Measurements from ENCODE around the gene SESN1.
"Not testable (repeated sequence)": the region's sequence is repeated elsewhere in the genome, so short reads cannot be mapped to it uniquely, and the experiment has no call there.

Gene SESN1

GRCh38 chr6:109088995-109089394, 5.7 kb downstream of the SESN1 start:
- ATAC-seq (replicated peaks) (no peak), DNase-seq (no peak)
- H3K36me3 Mint-ChIP-seq (ENCODE audit: insufficient read depth) = peaks cover 4% of the 10 kb centered on the region
- H3K27ac Mint-ChIP-seq = peak overlapping the region in 1 of 2 donors; percentile 52
- H3K9me3 Mint-ChIP-seq = no peaks in the 10 kb centered on the region
- no peaks in the 10 kb centered on the region for H3K27me3 Mint-ChIP-seq
- H3K4me1 Mint-ChIP-seq (ENCODE audit: low read depth in 2 of 2) = peaks cover 35 to 51% of the 10 kb centered on the region in 2 donors
- H3K4me3 Mint-ChIP-seq = no peak overlapping the region

- Mint-ChIP-seq H3K4me3 (no peak overlapping the region), H3K27me3 (no peaks in the 10 kb centered on the region), H3K9me3 (no peaks in the 10 kb centered on the region), H3K36me3 (ENCODE audit: insufficient read depth) (peaks cover 4% of the 10 kb centered on the region), H3K4me1 (ENCODE audit: low read depth in 2 of 2) (peaks cover 33 to 42% of the 10 kb centered on the region in 2 donors), H3K27ac (peak overlapping the region in 1 of 2 donors; percentile 54)
- no peak for ATAC-seq (replicated peaks)
- DNase-seq = no peak
These were observed 6.9 kb downstream of the SESN1 start for GRCh38 chr6:109087661-109088264.

GRCh38 chr6:109084146-109084545, 10.5 kb downstream of the SESN1 start:
- not testable (repeated sequence) for H3K4me1 Mint-ChIP-seq (ENCODE audit: low read depth in 2 of 2); ATAC-seq (replicated peaks); H3K27me3 Mint-ChIP-seq; H3K9me3 Mint-ChIP-seq; H3K4me3 Mint-ChIP-seq; H3K36me3 Mint-ChIP-seq (ENCODE audit: insufficient read depth); DNase-seq; H3K27ac Mint-ChIP-seq

GRCh38 chr6:109083657-109084056, 11.0 kb downstream of the SESN1 start:
- no peak for ATAC-seq (replicated peaks)
- no peak for DNase-seq
- peaks cover 4 to 5% of the 10 kb centered on the region in 2 donors for H3K4me1 Mint-ChIP-seq (ENCODE audit: low read depth in 2 of 2)
- no peaks in the 10 kb centered on the region for H3K27me3 Mint-ChIP-seq
- H3K4me3 Mint-ChIP-seq = no peak overlapping the region
- no peaks in the 10 kb centered on the region for H3K9me3 Mint-ChIP-seq
- peaks cover 4% of the 10 kb centered on the region for H3K36me3 Mint-ChIP-seq (ENCODE audit: insufficient read depth)
- H3K27ac Mint-ChIP-seq = no peak overlapping the region

GRCh38 chr6:109082188-109082577, 12.5 kb downstream of the SESN1 start:
- Mint-ChIP-seq H3K36me3 (ENCODE audit: insufficient read depth) (peaks cover 2% of the 10 kb centered on the region), H3K4me3 (no peak overlapping the region), H3K27ac (no peak overlapping the region), H3K4me1 (ENCODE audit: low read depth in 2 of 2) (peaks cover 0 to 1% of the 10 kb centered on the region in 2 donors), H3K27me3 (no peaks in the 10 kb centered on the region), H3K9me3 (no peaks in the 10 kb centered on the region)
- no peak for DNase-seq
- ATAC-seq (replicated peaks) = peak; percentile 27

GRCh38 chr6:109081516-109082187, 13.0 kb downstream of the SESN1 start:
- Mint-ChIP-seq H3K9me3 (no peaks in the 10 kb centered on the region), H3K4me1 (ENCODE audit: low read depth in 2 of 2) (peaks cover 2% of the 10 kb centered on the region in 2 donors), H3K27me3 (no peaks in the 10 kb centered on the region)

GRCh38 chr6:109081026-109081425, 13.6 kb downstream of the SESN1 start:
- H3K4me3 Mint-ChIP-seq = no peak overlapping the region
- H3K4me1 Mint-ChIP-seq (ENCODE audit: low read depth in 2 of 2) = peaks cover 3 to 5% of the 10 kb centered on the region in 2 donors
- H3K36me3 Mint-ChIP-seq (ENCODE audit: insufficient read depth) = no peaks in the 10 kb centered on the region
- ATAC-seq (replicated peaks) (no peak), DNase-seq (no peak)
- H3K27ac Mint-ChIP-seq = no peak overlapping the region
- no peaks in the 10 kb centered on the region for H3K9me3 Mint-ChIP-seq
- H3K27me3 Mint-ChIP-seq = no peaks in the 10 kb centered on the region

More at GRCh38 chr6:109081516-109082187, 13.0 kb downstream of the SESN1 start:
- ATAC-seq (replicated peaks) (no peak), DNase-seq (no peak)
- H3K36me3 Mint-ChIP-seq (ENCODE audit: insufficient read depth) = no peaks in the 10 kb centered on the region
- H3K27ac Mint-ChIP-seq = no peak overlapping the region
- no peak overlapping the region for H3K4me3 Mint-ChIP-seq

- ATAC-seq (replicated peaks) (no peak), DNase-seq (no peak)
- Mint-ChIP-seq H3K27ac (no peak overlapping the region), H3K9me3 (no peaks in the 10 kb centered on the region), H3K4me1 (ENCODE audit: low read depth in 2 of 2) (peaks cover 6 to 9% of the 10 kb centered on the region in 2 donors), H3K36me3 (ENCODE audit: insufficient read depth) (no peaks in the 10 kb centered on the region), H3K4me3 (no peak overlapping the region), H3K27me3 (no peaks in the 10 kb centered on the region)
These were observed 14.7 kb downstream of the SESN1 start for GRCh38 chr6:109079981-109080380.

- no peak overlapping the region for H3K27ac Mint-ChIP-seq
- H3K27me3 Mint-ChIP-seq = no peaks in the 10 kb centered on the region
- no peaks in the 10 kb centered on the region for H3K36me3 Mint-ChIP-seq (ENCODE audit: insufficient read depth)
- H3K4me1 Mint-ChIP-seq (ENCODE audit: low read depth in 2 of 2) = peaks cover 13 to 24% of the 10 kb centered on the region in 2 donors
- peak; percentile 27 for ATAC-seq (replicated peaks)
- H3K4me3 Mint-ChIP-seq = no peak overlapping the region
- H3K9me3 Mint-ChIP-seq = no peaks in the 10 kb centered on the region
- no peak for DNase-seq
These were observed 18.3 kb downstream of the SESN1 start for GRCh38 chr6:109076377-109076776.

- no peak for DNase-seq
- Mint-ChIP-seq H3K27ac (peak overlapping the region in 1 of 2 donors; percentile 55), H3K4me1 (ENCODE audit: low read depth in 2 of 2) (peaks cover 18 to 28% of the 10 kb centered on the region in 2 donors), H3K9me3 (no peaks in the 10 kb centered on the region), H3K4me3 (no peak overlapping the region), H3K36me3 (ENCODE audit: insufficient read depth) (no peaks in the 10 kb centered on the region), H3K27me3 (no peaks in the 10 kb centered on the region)
- ATAC-seq (replicated peaks) = no peak
These were observed 18.7 kb downstream of the SESN1 start for GRCh38 chr6:109075934-109076333.

- no peak overlapping the region for H3K27ac Mint-ChIP-seq
- H3K4me1 Mint-ChIP-seq (ENCODE audit: low read depth in 2 of 2) = peaks cover 25 to 33% of the 10 kb centered on the region in 2 donors
- no peaks in the 10 kb centered on the region for H3K9me3 Mint-ChIP-seq
- ATAC-seq (replicated peaks) (no peak), DNase-seq (no peak)
- H3K4me3 Mint-ChIP-seq = no peak overlapping the region
- H3K27me3 Mint-ChIP-seq = no peaks in the 10 kb centered on the region
- H3K36me3 Mint-ChIP-seq (ENCODE audit: insufficient read depth) = no peaks in the 10 kb centered on the region
These were observed 20.6 kb downstream of the SESN1 start for GRCh38 chr6:109074133-109074415.

- H3K27me3 Mint-ChIP-seq = no peaks in the 10 kb centered on the region
- H3K4me3 Mint-ChIP-seq = peak overlapping the region; percentile 39 to 46
- H3K27ac Mint-ChIP-seq = no peak overlapping the region
- ATAC-seq (replicated peaks) = peak; percentile 68
- no peaks in the 10 kb centered on the region for H3K36me3 Mint-ChIP-seq (ENCODE audit: insufficient read depth)
- H3K4me1 Mint-ChIP-seq (ENCODE audit: low read depth in 2 of 2) = peaks cover 25 to 33% of the 10 kb centered on the region in 2 donors
- peak; percentile 70 to 72 (median 71) for DNase-seq
- H3K9me3 Mint-ChIP-seq = no peaks in the 10 kb centered on the region
These were observed 21.1 kb downstream of the SESN1 start for GRCh38 chr6:109073344-109074132.

- no peaks in the 10 kb centered on the region for H3K36me3 Mint-ChIP-seq (ENCODE audit: insufficient read depth)
- peak overlapping the region; percentile 85 to 95 for H3K27ac Mint-ChIP-seq
- no peaks in the 10 kb centered on the region for H3K9me3 Mint-ChIP-seq
- peak overlapping the region; percentile 70 to 81 for H3K4me3 Mint-ChIP-seq
- peaks cover 33 to 38% of the 10 kb centered on the region in 2 donors for H3K4me1 Mint-ChIP-seq (ENCODE audit: low read depth in 2 of 2)
- H3K27me3 Mint-ChIP-seq = no peaks in the 10 kb centered on the region
- ATAC-seq (replicated peaks) = peak; percentile 69
- no peak for DNase-seq
These were observed 23.3 kb downstream of the SESN1 start for GRCh38 chr6:109071125-109071917.

All from effector memory CD8-positive, alpha-beta T cell (primary cell).